HG02852 (cell line): ENCODE results near the gene CDKAL1.

Source experiments
- ATAC-seq: cut with Tn5 transposase; IDR thresholded peaks from one replicate; pipeline ENCODE4 v1.9.1; 2021; ENCODE audit warnings: mild to moderate bottlenecking, moderate library complexity; ENCODE audit not compliant: unreplicated experiment

CDKAL1 gene

DNA sequence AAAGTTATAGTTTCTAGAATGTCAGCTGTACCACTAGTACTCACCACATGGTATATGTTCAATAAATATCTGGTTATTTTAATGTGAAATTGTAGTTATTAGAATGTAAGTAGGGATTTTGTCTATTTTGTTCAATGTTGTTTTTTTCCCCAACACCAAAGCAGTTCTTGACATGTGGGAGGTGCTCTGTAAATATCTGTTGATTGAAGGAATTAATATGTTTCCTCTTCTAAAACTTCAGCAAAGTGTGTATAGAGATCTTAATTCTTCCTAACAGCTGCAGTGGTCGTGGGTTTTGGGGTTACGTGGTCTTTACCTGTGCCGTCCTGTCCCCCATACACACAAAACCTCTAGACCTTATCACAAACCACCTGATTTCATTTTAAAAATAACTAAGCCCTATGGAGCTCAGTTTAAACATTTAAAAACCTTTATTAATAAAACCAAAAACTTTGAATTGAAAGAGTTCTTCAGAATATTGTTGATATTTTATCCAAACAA, 587.4 kb downstream of the CDKAL1 start:
- ATAC-seq: no peak

DNA sequence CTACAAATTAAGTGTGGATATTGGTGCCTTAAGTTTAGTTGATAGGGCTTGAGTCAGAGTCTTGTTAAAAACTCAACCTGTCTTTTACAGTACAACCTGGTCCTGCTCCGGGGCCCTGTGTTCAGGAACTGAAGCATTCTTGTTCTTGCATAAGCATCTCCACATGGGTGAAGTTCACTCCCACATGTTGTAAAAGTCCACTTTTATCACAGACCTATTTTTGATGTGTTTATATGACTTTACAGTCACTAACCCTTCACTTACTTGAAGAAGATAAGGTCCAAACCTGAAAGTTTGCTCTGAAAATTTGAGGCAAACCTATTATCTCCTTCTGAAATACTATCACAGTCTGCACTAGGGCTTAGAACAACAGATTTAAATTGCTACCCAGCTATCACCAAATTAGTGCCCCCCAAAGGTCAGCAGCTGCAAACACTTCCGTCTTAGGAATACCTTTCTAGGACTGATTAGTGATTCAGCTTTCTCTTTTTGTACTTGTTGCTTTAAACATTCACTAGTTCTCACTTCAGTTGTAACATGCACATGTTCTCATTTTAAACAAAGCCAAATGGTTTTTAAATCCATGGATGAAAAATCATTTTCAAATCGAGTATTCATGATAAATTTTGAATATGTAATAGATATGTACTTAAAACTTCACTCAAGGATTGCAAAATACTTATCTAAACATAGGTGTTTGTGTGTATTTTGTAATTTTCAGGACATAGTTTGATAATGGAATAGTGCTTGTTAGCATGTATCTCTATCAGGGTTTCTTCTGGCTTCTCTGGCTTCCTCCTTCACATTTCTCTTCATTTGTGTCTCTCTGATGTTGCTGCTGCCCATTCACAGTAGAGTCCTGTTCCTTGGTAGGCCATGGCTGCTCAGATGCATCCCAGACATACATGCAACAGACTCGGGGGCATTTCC, 589.5 kb downstream of the CDKAL1 start:
- ATAC-seq: no peak

DNA sequence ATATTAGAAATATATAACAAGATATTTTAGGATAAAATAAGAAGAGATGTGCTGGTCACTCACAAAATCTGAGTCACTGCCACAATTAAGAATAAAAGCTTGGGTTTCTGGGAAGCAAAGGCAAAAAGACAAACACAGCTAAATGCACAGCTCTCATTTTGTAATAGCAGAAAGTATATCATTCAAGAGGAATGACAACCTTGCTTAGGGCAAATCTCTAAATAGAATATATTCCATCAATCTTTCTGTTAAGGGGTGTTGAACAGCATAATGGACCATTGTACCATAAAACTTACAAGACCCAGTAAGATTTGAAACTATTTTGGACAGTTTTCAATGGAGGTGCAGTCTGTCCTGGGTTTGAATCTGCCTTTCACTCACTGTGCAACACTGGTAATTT, 594.3 kb downstream of the CDKAL1 start:
- no peak for ATAC-seq

DNA sequence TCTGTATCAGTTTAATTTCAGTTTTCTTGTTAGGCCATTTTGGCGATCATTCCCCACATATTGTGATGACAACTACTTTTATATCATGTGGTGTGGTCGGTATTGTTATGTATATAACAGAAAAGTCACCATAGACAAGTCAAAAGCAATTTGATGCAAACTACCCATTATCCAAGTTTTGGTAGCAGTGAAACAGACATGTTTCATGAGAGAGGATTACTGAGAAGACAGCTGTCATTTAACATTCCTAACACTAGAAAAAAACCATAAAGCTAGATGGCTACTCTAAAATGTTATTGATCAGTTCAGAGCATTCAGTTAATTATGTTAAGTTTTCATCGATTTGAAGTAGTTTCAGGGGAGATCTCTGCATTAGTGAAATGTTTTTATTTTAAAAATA, 597.1 kb downstream of the CDKAL1 start:
- no peak for ATAC-seq

DNA sequence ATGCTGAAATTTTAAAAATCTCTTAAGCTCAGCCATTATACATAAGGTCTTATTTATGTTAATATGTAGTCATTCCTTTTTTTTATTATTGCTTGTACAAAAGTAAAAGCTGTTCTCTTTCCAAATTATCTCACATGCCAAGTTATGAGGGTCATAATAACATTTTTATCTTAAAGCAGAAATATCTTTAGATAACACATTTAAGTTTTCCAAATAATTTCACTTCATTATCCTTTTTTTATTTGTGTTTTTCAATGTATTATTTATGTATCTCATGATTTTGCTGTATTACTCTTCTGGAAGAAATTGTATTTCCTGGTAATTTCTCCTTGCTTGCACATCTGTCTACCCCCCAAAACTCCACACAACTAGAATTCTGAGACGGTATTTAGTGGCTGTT, 598.2 kb downstream of the CDKAL1 start:
- no peak for ATAC-seq

DNA sequence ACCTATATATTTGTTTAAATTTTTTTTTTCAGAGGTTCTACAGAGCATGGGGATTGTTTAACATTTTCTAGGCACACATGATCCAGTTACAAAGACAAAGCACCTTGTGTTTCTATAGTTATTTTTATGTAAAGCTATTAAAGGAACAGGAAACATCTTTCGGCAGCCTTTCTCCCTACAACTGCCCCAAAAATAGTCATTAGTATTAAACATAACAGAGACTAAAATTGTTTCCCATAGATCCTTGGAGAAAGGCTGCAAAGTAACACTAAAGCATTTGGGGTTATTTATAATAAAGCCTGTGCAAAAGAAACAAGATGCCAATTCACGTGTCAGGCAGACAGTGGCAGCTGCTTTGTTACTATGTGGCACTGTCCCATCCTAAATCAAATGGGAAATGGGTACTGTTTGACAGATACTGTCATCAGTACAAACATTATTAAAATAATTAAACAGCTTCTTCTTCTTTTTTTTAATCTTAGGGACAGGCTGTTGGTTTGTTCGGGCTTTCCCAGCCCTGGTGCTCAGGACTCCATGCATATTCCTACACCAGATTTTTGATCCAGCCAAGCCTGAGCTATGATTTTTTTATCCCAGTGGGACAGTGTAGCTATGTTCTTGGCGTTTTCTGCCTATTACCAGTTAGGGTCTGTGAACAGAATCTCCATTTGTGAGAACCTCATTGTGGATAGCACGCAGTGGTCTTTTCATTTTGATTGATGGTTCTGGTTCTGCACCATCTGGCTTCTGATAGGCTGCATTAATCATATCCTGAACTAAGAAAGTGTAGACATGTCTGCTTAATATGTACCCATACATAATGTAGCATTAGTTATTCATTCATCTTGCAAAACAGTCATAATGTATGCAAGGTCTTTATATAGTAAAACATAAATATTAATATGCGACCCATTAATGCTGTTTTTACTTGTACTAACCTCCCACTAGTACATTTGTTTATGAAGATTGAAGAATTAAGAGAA, 598.9 kb downstream of the CDKAL1 start:
- ATAC-seq: no peak

DNA sequence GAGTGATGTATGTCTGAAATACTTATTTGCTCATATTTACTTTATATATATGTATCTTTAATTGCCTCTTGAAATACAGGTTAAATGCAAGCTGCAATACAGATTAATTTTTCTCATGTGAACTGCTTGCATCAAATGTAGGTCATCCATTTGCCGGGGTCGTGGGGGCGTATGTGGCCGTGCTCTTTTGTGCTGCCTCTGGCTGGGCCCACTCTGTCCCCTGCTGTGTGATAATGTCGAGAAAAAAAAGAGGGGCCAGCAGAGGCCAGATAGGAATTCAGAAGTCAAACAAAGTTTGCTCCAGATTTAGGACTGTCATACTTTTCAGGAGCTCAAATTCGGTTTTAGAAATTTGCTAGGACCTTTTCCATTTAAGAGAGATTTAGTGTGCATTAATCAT, 599.6 kb downstream of the CDKAL1 start:
- no peak for ATAC-seq

DNA sequence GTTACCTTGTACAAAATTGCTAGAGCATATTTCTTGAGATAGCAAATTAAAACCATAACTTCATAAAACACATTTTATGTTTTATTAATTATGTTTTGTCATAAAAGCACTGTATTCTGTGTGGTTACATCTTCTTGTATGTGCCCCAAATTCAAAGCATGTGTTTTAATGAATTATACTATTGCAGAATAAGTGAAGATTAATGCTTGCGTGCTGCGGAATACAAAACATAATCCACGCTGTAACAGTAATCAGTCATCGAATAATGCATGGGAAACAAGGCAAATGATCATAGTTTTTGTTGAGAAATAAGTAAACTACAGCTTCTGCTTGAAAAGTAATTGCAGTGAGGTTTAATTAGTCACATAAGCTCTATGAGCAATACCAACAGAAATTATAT, 600.1 kb downstream of the CDKAL1 start:
- ATAC-seq: no peak

DNA sequence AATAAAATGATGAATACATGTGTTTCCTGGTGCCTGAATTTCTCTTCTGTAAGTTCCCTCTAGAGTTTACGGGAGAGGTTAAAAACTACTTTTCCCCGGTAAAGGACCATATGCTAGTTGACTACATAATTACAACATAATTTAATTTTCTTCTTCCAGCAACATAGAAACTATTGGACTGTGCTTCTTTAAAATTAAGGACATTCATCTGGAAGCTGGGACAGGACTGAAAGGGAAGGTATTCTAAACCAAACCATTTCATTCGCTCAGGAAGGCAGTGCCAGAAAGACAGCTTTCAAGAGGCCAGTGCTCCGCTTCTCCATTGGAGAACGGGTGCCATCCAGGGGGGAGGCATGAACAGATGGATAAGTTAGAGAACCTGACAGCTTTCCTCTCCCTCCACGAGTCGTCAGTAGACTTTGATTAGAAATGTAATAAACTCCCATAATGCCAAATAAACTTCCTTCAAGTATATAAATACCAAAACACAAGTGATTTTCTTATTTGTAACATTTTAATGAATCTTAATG, 601.3 kb downstream of the CDKAL1 start:
- ATAC-seq: no peak

DNA sequence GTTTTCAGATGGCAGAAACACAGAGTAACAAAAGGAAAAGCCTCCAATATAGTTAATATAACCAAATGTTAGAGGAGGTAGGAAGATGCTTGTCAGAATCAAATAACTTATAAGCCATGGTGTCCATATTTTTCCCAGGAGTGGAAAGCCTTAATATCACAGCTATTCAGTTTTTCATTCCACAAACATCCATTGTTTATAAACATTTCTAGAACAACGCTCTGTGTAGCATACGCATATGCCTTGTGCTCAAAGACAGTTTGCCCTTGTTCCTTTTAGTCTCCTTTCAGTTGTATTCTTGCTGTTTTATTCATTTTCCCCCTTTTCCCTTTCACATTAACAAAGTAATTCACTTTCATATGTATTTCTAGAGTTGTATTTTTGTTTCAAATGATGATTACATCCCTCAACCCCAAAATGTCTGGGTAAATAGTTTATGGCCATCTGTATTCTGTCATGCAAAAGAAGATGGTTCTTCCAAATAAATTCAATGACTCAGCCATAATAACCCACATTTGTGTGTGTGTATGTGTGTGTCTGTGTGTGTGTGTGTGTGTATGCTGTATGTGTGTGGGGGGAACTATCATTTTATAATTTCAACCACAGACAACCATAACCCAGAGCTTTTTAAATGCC, 603.6 kb downstream of the CDKAL1 start:
- no peak for ATAC-seq

DNA sequence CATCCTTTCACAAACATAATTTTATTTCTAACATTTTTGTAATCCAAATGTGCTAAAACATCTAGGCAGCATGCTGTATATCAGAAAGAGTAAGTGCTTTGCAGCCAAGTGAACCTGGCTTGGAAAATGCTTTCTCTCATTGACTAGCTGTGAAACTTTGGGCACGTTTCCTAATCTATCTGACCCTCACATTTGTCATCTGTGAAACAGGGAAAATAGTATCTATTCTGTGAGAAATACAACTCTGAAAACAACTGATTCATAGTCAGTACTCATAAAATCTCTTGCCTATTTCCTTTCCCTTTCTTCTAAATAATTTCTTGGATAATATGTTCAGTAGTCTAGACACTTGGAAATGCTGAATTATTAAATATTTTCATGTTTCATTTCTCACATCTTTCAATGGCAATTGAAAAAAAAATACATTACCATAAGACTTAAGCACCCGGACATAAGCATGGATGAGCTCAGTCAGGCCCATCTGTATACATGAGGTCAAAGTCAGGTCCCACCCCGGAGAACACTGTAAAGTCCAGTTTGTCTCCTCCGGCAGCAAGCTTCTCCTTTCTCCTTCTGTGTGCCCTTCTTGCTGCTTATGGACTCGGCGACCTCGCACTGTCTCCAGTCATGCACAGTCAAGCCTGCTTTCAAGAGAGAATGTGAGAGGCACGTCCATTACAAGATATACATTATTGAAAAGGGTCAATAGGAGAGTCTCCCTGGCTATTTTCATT, 604.2 kb downstream of the CDKAL1 start:
- no peak for ATAC-seq

DNA sequence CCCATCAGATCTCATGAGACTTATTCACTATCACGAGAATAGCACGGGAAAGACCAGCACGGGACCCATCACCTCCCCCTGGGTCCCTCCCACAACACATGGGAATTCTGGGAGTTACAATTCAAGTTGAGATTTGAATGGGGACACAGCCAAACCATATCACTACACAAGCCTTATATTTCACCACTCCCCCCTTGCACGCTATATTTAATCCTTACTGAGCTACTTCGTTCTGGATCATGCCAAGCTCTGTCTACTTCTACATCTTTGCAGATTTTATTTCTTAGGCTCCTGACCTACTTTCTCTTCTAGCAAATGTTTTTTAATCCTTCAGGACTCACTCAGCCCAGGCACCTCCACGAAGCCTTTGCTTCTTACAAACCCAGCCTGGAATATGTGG, 606.7 kb downstream of the CDKAL1 start:
- ATAC-seq: no peak

DNA sequence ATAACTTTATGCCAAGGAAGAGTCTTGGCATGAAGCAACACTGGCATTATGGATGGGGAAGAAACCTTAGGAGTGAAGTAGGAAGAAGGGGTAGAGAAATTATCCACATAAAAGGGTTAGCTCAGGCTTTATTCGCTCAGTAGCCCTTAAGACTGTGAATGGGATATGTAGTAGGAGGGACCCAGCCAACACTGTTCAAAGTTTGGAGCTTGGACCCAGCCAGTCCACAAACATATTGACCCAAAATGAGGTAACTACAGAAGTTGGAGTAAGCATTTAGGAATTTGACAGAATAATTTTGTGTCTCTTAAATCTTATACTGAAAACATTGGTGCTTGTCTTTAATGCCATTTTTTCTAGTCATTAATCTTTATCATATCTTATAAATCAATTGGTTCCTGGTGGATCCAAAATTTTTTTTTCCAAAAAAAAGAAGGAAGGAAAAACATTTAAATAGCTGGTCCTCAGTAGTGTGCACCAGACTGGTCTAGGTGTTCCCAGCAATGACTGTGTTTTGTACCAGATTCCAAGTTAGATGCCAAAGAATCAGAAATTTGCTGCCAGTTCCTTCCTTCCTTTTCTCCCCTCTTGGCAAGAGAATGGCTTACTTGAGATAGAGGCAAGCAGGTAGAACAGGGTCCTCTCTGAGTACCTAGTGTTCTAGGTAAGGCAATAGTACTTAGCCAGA, 607.5 kb downstream of the CDKAL1 start:
- no peak for ATAC-seq

DNA sequence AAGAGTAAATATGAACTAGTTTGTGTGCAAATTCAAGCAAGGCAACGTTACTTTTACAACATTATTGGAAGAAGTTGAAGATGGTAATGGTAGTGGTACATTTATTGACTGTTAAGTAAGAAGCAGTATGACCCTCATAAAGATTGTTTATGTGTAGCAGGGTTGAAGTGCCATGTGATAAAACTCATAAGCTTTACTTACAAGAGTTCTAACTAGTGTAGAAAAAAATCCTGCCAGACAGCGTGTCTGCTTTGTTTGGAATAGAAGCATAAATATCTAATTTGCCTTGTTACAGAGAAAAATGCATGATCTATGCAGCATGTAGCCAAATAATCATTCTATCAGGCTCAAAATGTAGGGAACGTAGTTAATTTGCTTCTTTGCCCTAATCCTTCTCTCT, 608.5 kb downstream of the CDKAL1 start:
- no peak for ATAC-seq

DNA sequence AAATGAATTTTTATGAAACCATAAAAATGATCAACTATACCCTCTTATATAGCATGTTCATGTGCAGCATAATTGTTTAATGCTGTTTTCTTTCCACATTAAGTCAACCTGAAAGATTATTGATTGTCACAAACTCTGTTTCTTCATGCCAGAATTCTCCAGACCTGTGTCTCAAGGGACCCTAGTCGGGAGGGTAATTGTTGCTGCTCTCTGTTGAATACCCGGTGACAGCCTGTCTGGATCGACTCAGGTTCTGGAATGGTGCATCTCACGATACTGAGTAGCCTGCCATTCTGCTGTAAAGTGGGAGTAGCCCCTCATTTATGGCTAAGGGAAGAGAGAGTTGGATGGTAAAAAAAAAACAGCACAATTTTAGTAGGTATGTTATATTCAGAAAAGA, 609.4 kb downstream of the CDKAL1 start:
- no peak for ATAC-seq

DNA sequence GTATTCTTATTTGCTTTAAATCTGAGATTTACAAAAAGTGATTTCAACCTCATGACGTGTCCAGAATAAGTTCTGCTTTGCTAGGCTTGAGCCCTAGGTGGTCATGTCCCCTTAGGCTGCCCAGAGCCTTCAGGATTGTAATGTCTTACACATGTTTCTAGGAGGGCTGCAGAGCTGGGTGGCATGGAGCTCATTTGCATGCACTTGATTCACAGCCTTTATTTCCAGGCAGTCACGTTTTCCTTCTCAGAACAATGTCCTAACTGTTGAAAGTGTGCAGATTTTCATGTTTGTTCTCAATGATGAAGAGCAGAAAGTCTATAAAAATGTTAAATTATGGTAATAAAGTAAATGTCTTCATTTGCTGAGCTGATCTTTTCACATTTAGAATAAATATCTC, 610.7 kb downstream of the CDKAL1 start:
- no peak for ATAC-seq

DNA sequence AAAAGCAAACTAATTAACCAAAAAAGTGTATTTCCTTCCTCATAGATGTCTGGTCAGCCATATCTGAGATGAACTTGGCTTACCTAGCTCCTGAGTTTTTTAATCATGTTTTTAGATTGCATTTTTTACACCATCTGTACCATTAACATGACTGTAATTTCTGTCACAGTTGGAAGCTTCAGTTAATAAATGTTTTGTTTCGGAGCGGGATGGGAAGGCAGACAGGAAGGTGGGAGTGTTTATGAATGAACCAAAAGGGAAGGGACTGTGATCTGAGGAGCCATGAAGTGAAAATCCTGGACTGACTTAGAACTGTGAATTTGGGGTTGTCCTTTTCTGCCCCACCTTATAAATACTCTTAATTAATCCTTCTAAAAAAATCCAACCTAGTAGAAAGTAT, 613.7 kb downstream of the CDKAL1 start:
- ATAC-seq: no peak

DNA sequence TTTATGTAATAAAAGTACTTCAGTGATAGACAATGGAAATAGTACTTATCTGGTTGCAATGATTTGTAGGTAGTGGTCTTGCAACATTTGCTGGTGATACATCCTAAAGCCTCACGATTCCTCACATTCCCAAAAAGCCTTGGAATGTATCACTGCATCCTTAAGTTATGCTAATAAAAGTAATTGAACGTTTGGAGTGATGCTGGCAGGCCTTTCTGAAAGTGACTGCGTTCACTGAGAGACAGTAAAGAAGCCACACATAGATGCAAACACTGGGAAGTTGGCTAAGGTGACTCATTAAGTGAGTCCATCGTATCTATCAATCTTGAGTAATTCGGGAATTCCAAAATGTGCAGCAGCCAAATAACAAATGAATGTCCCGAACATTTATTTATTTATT, 615.2 kb downstream of the CDKAL1 start:
- ATAC-seq: no peak

DNA sequence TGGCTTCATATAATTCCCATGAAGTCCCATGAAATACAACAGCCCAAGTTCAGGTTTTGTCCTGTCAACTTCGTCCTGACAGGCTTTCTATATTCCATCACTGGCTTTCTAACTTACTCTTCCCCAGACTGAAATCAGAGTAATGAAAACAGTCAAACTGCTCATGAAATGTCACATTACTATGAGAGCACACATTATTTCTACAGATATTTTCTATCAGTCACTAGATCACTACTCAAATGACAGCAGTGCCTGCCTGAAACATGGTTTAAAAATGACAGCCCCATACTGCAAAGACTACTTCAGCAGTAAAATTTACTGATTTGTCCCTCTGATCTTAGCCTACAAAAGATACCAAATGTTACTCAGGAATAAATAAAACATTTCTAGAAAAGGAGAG, 616.4 kb downstream of the CDKAL1 start:
- no peak for ATAC-seq

DNA sequence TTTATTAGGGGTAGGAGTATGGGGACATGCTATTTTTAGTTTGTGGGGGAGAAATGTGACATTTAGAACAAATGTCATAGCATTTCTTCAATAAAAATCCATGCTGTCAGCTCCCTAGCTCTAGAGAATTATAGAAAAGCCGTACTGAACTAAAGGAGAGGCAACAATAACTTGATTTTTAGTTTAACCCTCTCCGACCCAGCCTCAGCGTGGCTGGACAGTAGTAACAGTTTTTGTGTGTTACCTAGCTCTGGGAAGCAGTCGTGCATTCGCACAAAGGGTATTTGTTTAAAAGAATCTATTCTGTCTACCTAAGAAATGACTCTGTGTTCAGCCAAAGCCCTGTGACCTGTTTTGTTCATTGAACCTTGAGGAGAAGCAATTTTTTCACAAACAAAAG, 616.9 kb downstream of the CDKAL1 start:
- no peak for ATAC-seq
